Measurements from ENCODE around the gene ABHD11. TPM values are rescaled to one million over a fixed set of nuclear protein-coding genes. Genes with fewer than 3 reads are reported as not detected.

Gene ABHD11
- total and polyA plus RNA-seq, 2 donors (not counting 1 experiment from before 2014, with no cell fraction given) = 23.2 to 26.2 TPM

DNA sequence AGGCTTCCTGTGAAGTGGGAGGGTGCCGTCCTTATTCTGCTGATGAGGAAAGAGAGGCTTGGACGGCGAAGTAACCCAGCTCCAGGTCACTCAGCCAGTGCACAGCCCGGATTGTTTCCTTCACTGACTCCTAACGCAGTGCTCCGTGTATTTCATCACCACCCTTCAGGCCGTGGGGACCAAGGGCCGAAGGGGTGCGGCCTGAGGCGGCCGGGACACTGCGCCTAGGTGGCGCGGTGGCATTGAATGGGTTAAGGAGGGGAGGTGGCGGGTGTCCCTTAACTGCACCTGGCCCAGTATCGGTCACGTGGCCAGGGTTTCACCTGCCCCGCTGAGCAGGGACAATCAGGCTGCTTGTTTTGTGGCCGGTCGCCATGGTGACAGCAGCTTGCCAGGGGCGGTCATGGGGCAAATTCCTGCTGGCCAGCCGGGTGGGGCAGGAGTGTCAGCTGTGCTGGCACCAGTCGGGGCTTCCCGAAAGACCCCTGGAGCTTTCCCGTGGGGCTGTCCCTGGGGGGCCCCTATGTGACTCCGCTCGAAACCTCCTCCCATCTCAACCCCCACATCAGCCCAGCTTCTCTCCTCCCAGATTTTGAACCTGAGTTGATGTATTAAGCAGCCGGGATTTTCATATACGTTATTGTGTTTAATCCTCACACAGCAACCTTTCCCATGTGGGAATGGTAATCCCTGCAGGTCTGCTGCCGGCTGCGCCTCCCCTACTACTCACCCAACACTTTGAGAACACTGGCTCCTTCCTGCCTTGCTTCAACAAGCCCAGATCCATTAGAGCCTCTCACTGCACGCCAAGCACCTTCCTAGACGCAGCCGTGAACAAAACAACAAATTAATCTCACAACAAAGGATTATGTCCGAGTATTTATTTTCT is 4.4 kb upstream of the ABHD11 start:
- 67% methylated on average over 31 of the region's 35 CpGs for WGBS (ENCODE audit: insufficient coverage)
- Mint-ChIP-seq H3K27me3 (no peaks in the 10 kb centered on the region), H3K9me3 (ENCODE audit: insufficient read depth) (no peaks in the 10 kb centered on the region), H3K27ac (no peak overlapping the region), H3K4me3 (no peak overlapping the region), H3K4me1 (peaks cover 3% of the 10 kb centered on the region)
- no peak overlapping the region for H3K9ac ChIP-seq (ENCODE audit: low read length)
- peaks cover 4 to 6% of the 10 kb centered on the region in 2 donors for H3K4me1 ChIP-seq (ENCODE audit: control insufficient read depth in 2 of 2, insufficient read depth in 2 of 2, low read length in 2 of 2)
- CTCF ChIA-PET = interaction anchor here (0.6 kb wide), 1 partner anchor 136 kb away, joined by 3 read pairs; no protein-coding TSS in a partner anchor
- intact Hi-C loops (cut with micrococcal nuclease) = no loop called here
- H3K4me3 ChIP-seq (ENCODE audit: control extremely low read depth in 1 of 5, extremely low read depth in 1 of 5, insufficient read depth in 1 of 5, low read depth in 2 of 5, low read length in 4 of 5) = no peak overlapping the region
- peaks cover under 1% of the 10 kb centered on the region for H4K20me1 ChIP-seq (ENCODE audit: control insufficient read depth, insufficient read depth, low read length, poor library complexity, severe bottlenecking)
- H2AFZ ChIP-seq (ENCODE audit: insufficient read depth, low read depth, low read length, poor library complexity, severe bottlenecking) = no peak overlapping the region
- H3K79me2 ChIP-seq (ENCODE audit: control insufficient read depth, insufficient read depth, low read length) = no peaks in the 10 kb centered on the region
- ATAC-seq (ENCODE audit: low read depth) = no peak
- H3K27ac ChIP-seq (ENCODE audit: low read length in 2 of 2) = no peak overlapping the region
- no peaks in the 10 kb centered on the region for H3K9me3 ChIP-seq (ENCODE audit: control extremely low read depth in 1 of 3, control insufficient read depth in 2 of 3, insufficient read depth in 1 of 3, low read length in 2 of 3)
- H3K27me3 ChIP-seq (replicated peaks in 1 of 4; ENCODE audit: control extremely low read depth in 1 of 4, control insufficient read depth in 3 of 4, insufficient read depth in 4 of 4, low read length in 3 of 4) = peaks cover 0 to 4% (median 0%) of the 10 kb centered on the region in 4 experiments
- DNase-seq = peak; percentile 50
- TF ChIP-seq, protein P1, sequence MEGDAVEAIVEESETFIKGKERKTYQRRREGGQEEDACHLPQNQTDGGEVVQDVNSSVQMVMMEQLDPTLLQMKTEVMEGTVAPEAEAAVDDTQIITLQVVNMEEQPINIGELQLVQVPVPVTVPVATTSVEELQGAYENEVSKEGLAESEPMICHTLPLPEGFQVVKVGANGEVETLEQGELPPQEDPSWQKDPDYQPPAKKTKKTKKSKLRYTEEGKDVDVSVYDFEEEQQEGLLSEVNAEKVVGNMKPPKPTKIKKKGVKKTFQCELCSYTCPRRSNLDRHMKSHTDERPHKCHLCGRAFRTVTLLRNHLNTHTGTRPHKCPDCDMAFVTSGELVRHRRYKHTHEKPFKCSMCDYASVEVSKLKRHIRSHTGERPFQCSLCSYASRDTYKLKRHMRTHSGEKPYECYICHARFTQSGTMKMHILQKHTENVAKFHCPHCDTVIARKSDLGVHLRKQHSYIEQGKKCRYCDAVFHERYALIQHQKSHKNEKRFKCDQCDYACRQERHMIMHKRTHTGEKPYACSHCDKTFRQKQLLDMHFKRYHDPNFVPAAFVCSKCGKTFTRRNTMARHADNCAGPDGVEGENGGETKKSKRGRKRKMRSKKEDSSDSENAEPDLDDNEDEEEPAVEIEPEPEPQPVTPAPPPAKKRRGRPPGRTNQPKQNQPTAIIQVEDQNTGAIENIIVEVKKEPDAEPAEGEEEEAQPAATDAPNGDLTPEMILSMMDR (IDR thresholded peaks at IDR 0.05) = no peak
- no peak for TF ChIP-seq EZH2 (IDR thresholded peaks at IDR 0.05; ENCODE audit: borderline replicate concordance, insufficient read depth, low read depth, low read length, poor library complexity, severe bottlenecking)
- H3K36me3 ChIP-seq (replicated peaks in 1 of 2; ENCODE audit: control extremely low read depth in 1 of 2, control insufficient read depth in 1 of 2, extremely low read depth in 1 of 2, insufficient read depth in 2 of 2, low read length in 1 of 2) = no peaks in the 10 kb centered on the region
- no peak overlapping the region for H3K4me2 ChIP-seq (replicated peaks; ENCODE audit: low read depth, low read length, poor library complexity, severe bottlenecking)
- POLR2A ChIA-PET = no interaction called here

DNA sequence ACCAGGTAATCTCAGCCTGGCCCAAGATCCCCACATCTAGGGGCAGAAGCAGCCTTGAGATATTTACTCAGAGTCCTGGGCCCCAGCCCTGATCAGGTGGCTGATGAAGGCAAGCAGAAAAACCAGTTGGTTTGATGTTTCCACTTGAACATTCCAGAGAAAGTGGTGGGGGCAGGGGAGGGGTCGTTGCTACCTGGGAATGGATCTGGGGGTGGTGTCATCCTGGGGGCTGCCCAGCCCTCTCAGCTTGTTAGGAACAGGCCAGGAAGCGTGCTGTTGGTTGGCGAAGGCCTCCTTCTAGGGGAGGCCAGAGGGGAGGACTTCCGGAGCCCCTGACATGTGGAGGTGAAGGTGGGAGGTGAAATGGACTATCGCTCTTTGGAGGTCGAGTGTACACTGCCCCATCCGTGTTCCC is 3.7 kb upstream of the ABHD11 start:
- intact Hi-C loops (cut with micrococcal nuclease) = no loop called here
- Histone ChIP-seq H3K4me2 (replicated peaks; ENCODE audit: low read depth, low read length, poor library complexity, severe bottlenecking) (no peak overlapping the region), H3K36me3 (replicated peaks in 1 of 2; ENCODE audit: control extremely low read depth in 1 of 2, control insufficient read depth in 1 of 2, extremely low read depth in 1 of 2, insufficient read depth in 2 of 2, low read length in 1 of 2) (peaks cover 0 to under 1% of the 10 kb centered on the region in 2 experiments), H4K20me1 (ENCODE audit: control insufficient read depth, insufficient read depth, low read length, poor library complexity, severe bottlenecking) (peaks cover 7% of the 10 kb centered on the region), H3K9ac (ENCODE audit: low read length) (no peak overlapping the region), H3K4me3 (ENCODE audit: control extremely low read depth in 1 of 5, extremely low read depth in 1 of 5, insufficient read depth in 1 of 5, low read depth in 2 of 5, low read length in 4 of 5) (no peak overlapping the region), H3K4me1 (ENCODE audit: control insufficient read depth in 2 of 2, insufficient read depth in 2 of 2, low read length in 2 of 2) (peaks cover 4 to 11% of the 10 kb centered on the region in 2 donors), H3K27me3 (replicated peaks in 1 of 4; ENCODE audit: control extremely low read depth in 1 of 4, control insufficient read depth in 3 of 4, insufficient read depth in 4 of 4, low read length in 3 of 4) (peaks cover 0 to 4% (median 0%) of the 10 kb centered on the region in 4 experiments), H2AFZ (ENCODE audit: insufficient read depth, low read depth, low read length, poor library complexity, severe bottlenecking) (no peak overlapping the region), H3K27ac (ENCODE audit: low read length in 2 of 2) (no peak overlapping the region), H3K9me3 (ENCODE audit: control extremely low read depth in 1 of 3, control insufficient read depth in 2 of 3, insufficient read depth in 1 of 3, low read length in 2 of 3) (no peaks in the 10 kb centered on the region), H3K79me2 (ENCODE audit: control insufficient read depth, insufficient read depth, low read length) (peaks cover 3% of the 10 kb centered on the region)
- no peak overlapping the region for H3K4me3 Mint-ChIP-seq
- DNase-seq = no peak
- ATAC-seq (ENCODE audit: low read depth) = no peak
- WGBS (ENCODE audit: insufficient coverage) = 69% methylated on average over 7 of the region's 7 CpGs
- CTCF ChIA-PET = interaction anchor here (0.6 kb wide), 1 partner anchor 135 kb away, joined by 3 read pairs; no protein-coding TSS in a partner anchor
- TF ChIP-seq EZH2 (IDR thresholded peaks at IDR 0.05; ENCODE audit: borderline replicate concordance, insufficient read depth, low read depth, low read length, poor library complexity, severe bottlenecking) = no peak
- TF ChIP-seq, protein P1 (IDR thresholded peaks at IDR 0.05) = no peak
- no peaks in the 10 kb centered on the region for H3K9me3 Mint-ChIP-seq (ENCODE audit: insufficient read depth)
- POLR2A ChIA-PET = no interaction called here
- H3K4me1 Mint-ChIP-seq = peaks cover 7% of the 10 kb centered on the region
- H3K27me3 Mint-ChIP-seq = no peaks in the 10 kb centered on the region
- no peak overlapping the region for H3K27ac Mint-ChIP-seq
